Measurements from ENCODE around the gene RHOT2.
"Not testable (repeated sequence)": the region's sequence is repeated elsewhere in the genome, so short reads cannot be mapped to it uniquely, and the experiment has no call there.

RHOT2 gene

GRCh38 chr16:712740-713250, 44.9 kb downstream of the RHOT2 start:
- DNase-seq (ENCODE audit: extremely low read depth in 1 of 2, low read depth in 1 of 2) = not testable (repeated sequence)

- no peak for DNase-seq (ENCODE audit: extremely low read depth in 1 of 2, low read depth in 1 of 2)
These were observed 46.1 kb downstream of the RHOT2 start for GRCh38 chr16:714079-714478.

- peak; percentile 65 to 88 for DNase-seq (ENCODE audit: extremely low read depth in 1 of 2, low read depth in 1 of 2)
These were observed 46.9 kb downstream of the RHOT2 start, which contains the start of gene METRN for GRCh38 chr16:714558-715476. Gene METRN (plus strand): TSS chr16:715118. CDS start chr16:715290, 172 bp downstream.

- no peak for DNase-seq (ENCODE audit: extremely low read depth in 1 of 2, low read depth in 1 of 2)
These were observed 47.7 kb downstream of the RHOT2 start for GRCh38 chr16:715477-716199.

GRCh38 chr16:716200-716568, 48.3 kb downstream of the RHOT2 start:
- DNase-seq (ENCODE audit: extremely low read depth in 1 of 2, low read depth in 1 of 2) = no peak

GRCh38 chr16:716768-717325, 48.9 kb downstream of the RHOT2 start:
- no peak for DNase-seq (ENCODE audit: extremely low read depth in 1 of 2, low read depth in 1 of 2)

- no peak for DNase-seq (ENCODE audit: extremely low read depth in 1 of 2, low read depth in 1 of 2)
These were observed 49.7 kb downstream of the RHOT2 start for GRCh38 chr16:717450-718245.

GRCh38 chr16:718389-718788, 50.5 kb downstream of the RHOT2 start:
- DNase-seq (ENCODE audit: extremely low read depth in 1 of 2, low read depth in 1 of 2) = no peak

- no peak for DNase-seq (ENCODE audit: extremely low read depth in 1 of 2, low read depth in 1 of 2)
These were observed 51.0 kb downstream of the RHOT2 start for GRCh38 chr16:718922-719321.

GRCh38 chr16:719815-720446, 52.0 kb downstream of the RHOT2 start:
- no peak for DNase-seq (ENCODE audit: extremely low read depth in 1 of 2, low read depth in 1 of 2)

- no peak for DNase-seq (ENCODE audit: extremely low read depth in 1 of 2, low read depth in 1 of 2)
These were observed 52.6 kb downstream of the RHOT2 start for GRCh38 chr16:720447-720989.

GRCh38 chr16:720990-721764, 53.2 kb downstream of the RHOT2 start, which contains the start of gene ANTKMT:
Gene ANTKMT (plus strand): TSS chr16:721146. CDS start chr16:721275, 129 bp downstream.
- peak; percentile 34 to 59 for DNase-seq (ENCODE audit: extremely low read depth in 1 of 2, low read depth in 1 of 2)

GRCh38 chr16:721765-722540, 54.0 kb downstream of the RHOT2 start:
- no peak for DNase-seq (ENCODE audit: extremely low read depth in 1 of 2, low read depth in 1 of 2)

- no peak for DNase-seq (ENCODE audit: extremely low read depth in 1 of 2, low read depth in 1 of 2)
These were observed 55.1 kb downstream of the RHOT2 start for GRCh38 chr16:722835-723633.

- DNase-seq (ENCODE audit: extremely low read depth in 1 of 2, low read depth in 1 of 2) = no peak
These were observed 55.8 kb downstream of the RHOT2 start for GRCh38 chr16:723695-724094.
